Upper lobe of right lung (tissue), 1 donor: ENCODE data around the gene CAPZB. TPM values are rescaled to one million over a fixed set of nuclear protein-coding genes. Genes with fewer than 3 reads are reported as not detected.

Source experiments
- ATAC-seq: fragments of 200-7000 bp; cut with Tn5 transposase; one replicate; pipeline ENCODE4 v1.9.1; 2020; ENCODE audit warnings: mild to moderate bottlenecking, moderate library complexity
- DNase-seq: peaks from one replicate; pipeline ENCODE4 v3.0.0-alpha.2; 2020
- H3K27ac ChIP-seq: fragments of 200-600 bp; one replicate; pipeline ENCODE4 v1.8.0; 2022
- H3K27me3 ChIP-seq: fragments of 200-600 bp; one replicate; pipeline ENCODE4 v1.8.0; 2022; ENCODE audit warnings: mild to moderate bottlenecking
- H3K36me3 ChIP-seq: fragments of 200-600 bp; one replicate; pipeline ENCODE4 v1.8.0; 2022
- H3K4me1 ChIP-seq: fragments of 200-600 bp; one replicate; pipeline ENCODE4 v1.8.0; 2022
- H3K4me3 ChIP-seq: fragments of 200-600 bp; one replicate; pipeline ENCODE4 v1.8.0; 2022; ENCODE audit warnings: mild to moderate bottlenecking
- H3K9me3 ChIP-seq: fragments of 200-600 bp; one replicate; pipeline ENCODE4 v1.8.0; 2022
- CTCF ChIP-seq: fragments of 200-600 bp; IDR thresholded peaks from one replicate; pipeline ENCODE4 v1.8.0; 2022; ENCODE audit warnings: antibody characterized with exemption
- intact Hi-C: fragments of 100-400 bp; cut with DNase I; formaldehyde crosslinking; loops from one replicate; pipeline ENCODE4 v1.11.0; 2022
- total RNA-seq: library from RNA; stranded (reverse); fragmentation: NEBNext Ultra II Directional; extraction: Animal tissue kit (Norgen Biotek cat#: 25700); gene quantifications from one replicate; pipeline ENCODE4 v1.2.1, GENCODE V29; 2021
- donor health status: DM: no; HTN: yes; CAD: no; lungs with severe emphysema.

The CAPZB gene
- total RNA-seq, 1 donor from 2014 or later: 237 TPM

- DNase-seq (no peak), ATAC-seq (no peak)
- intact Hi-C loops: no loop called here
- no peak for TF ChIP-seq CTCF
- H3K27me3 ChIP-seq: no peaks in the 10 kb centered on the region
- no peak overlapping the region for H3K27ac ChIP-seq
- no peaks in the 10 kb centered on the region for H3K9me3 ChIP-seq
- H3K4me1 ChIP-seq: no peaks in the 10 kb centered on the region
- H3K4me3 ChIP-seq: no peak overlapping the region
- peaks cover 27% of the 10 kb centered on the region for H3K36me3 ChIP-seq
Observed at GRCh38 chr1:19300211-19300610, 185.1 kb downstream of the CAPZB start.

GRCh38 chr1:19294638-19295037, 190.7 kb downstream of the CAPZB start:
- Histone ChIP-seq H3K4me3 (no peak overlapping the region), H3K27ac (no peak overlapping the region), H3K4me1 (no peaks in the 10 kb centered on the region), H3K36me3 (no peaks in the 10 kb centered on the region), H3K9me3 (peaks cover 9% of the 10 kb centered on the region), H3K27me3 (no peaks in the 10 kb centered on the region)
- DNase-seq (no peak), ATAC-seq (no peak)
- intact Hi-C loops: no loop called here
- no peak for TF ChIP-seq CTCF

GRCh38 chr1:19289244-19289643, 196.1 kb downstream of the CAPZB start:
- Histone ChIP-seq H3K36me3 (no peaks in the 10 kb centered on the region), H3K27ac (no peak overlapping the region), H3K4me3 (peak overlapping the region; percentile 44), H3K27me3 (no peaks in the 10 kb centered on the region), H3K9me3 (peaks cover 6% of the 10 kb centered on the region), H3K4me1 (peaks cover 6% of the 10 kb centered on the region)
- no peak for TF ChIP-seq CTCF
- DNase-seq: no peak
- no peak for ATAC-seq
- intact Hi-C loops: no loop called here

Other genes with a start within 250 kb of the CAPZB start
- gene EMC1, start 234.0 kb downstream of the CAPZB start, total RNA-seq: 38.7 TPM
- gene MRTO4, start 233.7 kb downstream of the CAPZB start, total RNA-seq: 27.3 TPM
- gene AKR7A3, start 196.8 kb downstream of the CAPZB start, total RNA-seq: 0.43 TPM
- 39.1 TPM for gene AKR7A2, start 173.4 kb downstream of the CAPZB start, total RNA-seq
- 20.9 TPM for gene SLC66A1, start 173.2 kb downstream of the CAPZB start, total RNA-seq
- 218 TPM for gene NBL1, start 158.8 kb upstream of the CAPZB start, total RNA-seq
- not detected for gene HTR6, start 179.3 kb upstream of the CAPZB start, total RNA-seq